Stimulated activated CD8-positive, alpha-beta memory T cell treated with anti-CD3 and anti-CD28 coated beads, Interleukin-15, amount 100 ng/mL, for 48 hours (primary cell): ENCODE measurements around the gene SLC35B3.
"Not testable (repeated sequence)": the region's sequence is repeated elsewhere in the genome, so short reads cannot be mapped to it uniquely, and the experiment has no call there.

Experiments
- DNase-seq, 2 donors: peaks; one replicate each; pipeline ENCODE4 v3.0.0-alpha.2; 2020; ENCODE audit warnings: low read depth in 2 of 2

SLC35B3 gene

DNA sequence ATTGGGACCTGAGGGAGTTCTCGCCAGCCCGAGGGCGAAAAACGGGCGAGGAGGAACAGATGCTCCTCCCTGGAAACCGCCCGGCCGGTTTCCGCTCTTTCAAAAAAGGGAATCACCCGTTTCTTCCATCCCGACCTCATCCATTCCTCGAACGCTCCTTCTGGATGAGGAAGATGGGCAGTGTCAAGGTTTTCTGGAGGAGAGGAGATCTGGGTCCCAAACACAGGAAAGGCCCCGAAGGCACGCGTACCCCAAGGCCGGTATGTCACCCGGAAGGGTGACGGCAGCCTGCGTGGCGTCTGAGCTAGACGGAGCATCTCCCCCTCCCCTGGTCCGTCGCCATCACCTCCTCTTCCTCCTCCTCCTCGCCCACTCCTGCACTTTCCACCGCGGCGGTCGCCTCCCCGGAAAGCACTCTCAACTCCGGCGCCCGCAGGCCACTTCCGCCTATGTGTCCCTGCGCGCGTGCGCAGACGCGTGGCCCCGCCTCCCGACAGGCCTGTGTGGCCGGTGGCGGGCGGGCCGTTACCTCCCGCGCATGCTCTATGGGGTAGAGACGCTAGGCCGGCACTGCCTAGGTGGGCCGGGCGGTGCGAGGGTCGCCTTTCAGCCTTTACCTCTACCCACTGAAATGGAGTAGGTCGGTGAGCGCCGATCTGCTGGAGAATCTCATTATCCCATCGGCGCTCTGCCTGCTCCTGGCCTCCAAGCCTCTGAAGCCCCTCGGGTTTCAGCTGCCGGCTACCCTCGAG lies at the start of gene SLC35B3:
TSS of gene SLC35B3 (minus strand) at position 453 of the 752 bp plus-strand sequence.
- peak; percentile 97 to 98 for DNase-seq

DNA sequence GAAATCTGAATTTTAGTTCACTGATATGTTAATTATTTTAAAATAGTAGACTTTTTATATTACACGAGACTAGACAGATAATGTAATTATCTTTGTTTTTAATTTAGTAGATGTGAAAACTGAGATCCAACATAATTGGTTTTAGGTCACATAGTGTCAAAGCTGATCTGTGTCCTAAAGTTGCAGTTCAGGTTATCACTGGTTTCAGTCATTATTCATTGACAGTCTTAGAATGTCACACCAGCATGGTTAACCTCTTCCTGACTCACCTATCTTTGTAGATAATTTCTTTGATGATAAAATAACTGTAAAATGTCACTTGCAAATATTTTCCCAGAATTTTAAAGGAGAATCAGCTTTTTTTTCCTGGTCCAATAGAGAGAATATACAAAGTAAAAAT lies 48.3 kb upstream of the SLC35B3 start:
- DNase-seq = no peak

DNA sequence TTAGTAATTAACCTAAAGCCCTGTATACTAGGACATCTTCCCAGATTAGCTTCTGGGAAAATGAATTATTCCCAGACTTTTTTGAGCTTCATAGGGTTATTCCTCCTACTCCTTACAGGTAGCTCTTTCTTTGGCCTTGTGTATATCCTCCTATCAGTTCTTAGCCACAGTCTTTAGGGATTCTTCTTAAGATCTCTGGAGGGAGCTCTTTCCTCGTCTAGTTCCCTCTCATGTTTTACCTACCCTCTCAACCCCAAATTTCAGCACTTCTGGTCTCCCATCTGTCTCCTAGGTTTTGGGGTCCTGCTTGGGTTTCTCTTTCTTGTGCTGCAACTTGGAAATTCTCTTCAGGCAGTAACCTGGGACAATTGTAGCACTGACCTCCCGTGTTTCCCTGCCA lies 46.4 kb upstream of the SLC35B3 start:
- no peak for DNase-seq

DNA sequence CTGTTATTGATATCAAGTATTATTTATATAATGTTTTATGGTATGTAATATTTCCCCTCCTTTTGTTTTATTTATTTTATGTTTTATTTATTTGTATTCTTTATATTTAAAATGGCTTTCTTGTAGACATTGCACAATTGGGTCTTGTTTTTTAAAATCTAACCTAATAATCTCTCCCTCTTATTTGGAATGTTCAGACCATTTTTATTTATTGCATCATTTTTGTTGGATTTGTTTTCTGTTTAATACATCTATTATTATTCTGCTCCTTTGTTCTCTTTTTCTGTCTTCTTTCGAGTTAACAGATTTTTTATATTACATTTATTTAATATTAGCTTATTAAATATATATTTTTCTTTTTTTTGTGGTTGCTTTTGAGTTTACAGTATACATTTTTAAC lies 43.1 kb upstream of the SLC35B3 start:
- DNase-seq = no peak

DNA sequence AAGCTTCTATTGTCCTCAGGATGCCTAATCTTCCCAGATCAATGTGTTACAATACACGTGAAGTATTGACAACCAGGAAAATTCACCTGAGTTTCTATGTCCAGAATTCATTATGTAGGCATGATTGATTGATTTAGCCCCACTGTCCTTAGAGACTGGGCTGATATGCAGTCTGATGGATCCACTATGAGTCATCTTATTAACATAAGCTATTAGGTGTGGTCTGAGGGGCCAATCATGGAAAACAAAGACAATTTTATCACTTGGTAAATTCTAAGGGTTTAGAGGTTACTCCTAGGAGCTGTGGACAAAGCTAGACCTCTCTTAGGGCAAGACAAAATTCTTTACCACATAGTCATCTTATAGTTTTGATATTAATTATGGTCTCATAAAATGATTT lies 41.3 kb upstream of the SLC35B3 start:
- DNase-seq = no peak

DNA sequence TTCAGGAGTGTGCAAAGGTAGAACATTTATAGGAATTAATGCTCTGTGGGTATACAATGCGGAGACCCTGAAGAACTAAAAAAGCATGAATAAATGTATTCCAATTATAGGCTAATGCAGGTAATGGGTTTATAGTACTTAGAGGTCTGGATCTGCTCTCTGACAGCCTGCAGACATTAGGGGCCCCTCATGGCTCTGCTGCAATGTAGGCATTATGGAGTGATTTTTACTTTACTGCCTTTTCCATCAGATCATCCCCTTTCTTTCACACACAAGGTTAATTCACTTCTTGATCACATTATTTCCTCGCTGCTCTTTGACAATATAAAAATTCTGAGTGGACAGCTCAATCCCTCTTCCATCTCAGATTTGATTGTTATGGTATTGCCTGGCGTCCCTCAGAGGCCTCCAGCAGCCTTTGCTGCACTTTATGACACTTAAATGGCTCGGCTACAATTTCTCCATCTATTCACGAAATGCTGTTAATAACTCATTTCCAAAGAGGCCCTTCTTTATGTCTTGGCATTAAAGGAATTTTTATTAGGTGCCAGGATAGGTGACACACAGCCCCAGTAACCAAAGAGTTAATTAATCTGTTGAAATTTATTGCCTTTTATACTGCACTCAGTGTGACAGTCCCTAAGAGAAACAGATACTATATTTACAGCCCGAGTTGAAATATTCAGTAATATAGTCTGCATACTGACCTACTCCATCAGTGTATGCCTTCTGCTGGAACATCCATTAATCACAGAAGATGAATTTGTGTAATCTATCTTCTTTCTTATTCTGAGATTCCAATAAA lies 33.4 kb upstream of the SLC35B3 start:
- no peak for DNase-seq

DNA sequence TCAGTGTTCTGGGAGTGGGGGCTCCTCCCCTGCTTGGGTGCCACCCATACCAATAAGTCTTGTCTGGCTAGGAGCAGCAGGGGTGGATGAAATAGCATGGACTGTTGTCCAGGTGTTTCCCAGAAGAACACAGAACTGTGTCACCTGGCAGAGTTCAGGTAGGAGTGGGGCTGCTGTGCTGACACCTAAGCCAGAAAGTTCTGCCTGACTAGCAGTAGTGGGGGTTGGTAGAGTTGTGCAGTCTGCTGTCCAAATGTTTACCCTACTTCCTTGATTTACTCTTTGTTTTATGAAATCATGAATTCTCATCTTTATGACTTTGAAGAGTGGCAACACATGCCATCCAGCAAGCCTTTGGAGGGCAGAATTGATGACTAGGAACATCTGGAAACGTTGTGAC lies 27.3 kb upstream of the SLC35B3 start:
- no peak for DNase-seq

DNA sequence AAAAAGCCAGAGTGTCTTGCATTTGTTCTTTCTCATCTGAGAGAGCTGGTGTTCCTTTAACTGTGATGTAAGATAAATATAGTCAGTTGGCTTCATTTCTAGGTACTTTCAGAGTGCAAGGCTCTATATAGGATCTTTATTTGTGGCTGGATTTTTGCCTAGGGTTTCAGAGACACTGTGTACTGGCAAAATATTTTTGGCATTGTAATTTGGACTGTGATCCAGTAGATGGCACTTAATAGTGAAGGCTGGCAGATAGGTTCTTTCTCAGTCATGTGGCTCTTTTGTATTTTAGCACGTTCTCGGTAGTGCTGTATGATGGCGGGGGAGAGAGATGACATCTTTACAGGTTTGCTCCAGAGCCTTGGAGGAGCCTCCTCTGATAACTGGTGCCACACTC lies 26.8 kb upstream of the SLC35B3 start:
- DNase-seq = no peak

DNA sequence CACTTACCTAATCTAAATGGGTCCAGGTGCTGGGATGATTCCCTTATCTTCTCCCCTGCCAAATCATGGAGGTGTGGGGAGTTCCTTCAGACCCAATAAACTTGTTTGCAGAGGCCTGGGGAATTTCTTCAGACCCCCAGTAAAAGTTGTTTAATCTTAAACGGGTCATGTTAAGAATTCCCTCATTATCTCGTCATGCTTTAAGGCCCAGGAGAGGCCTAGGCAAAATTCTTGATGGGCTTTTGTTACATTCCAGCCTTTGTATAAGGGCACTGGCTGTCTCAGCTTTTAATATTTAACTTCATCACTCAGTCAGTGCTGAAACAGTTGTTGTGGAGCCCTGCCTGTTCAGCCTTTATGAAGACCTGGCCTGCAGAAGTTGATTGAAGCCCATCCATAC lies 11.0 kb upstream of the SLC35B3 start:
- no peak for DNase-seq

DNA sequence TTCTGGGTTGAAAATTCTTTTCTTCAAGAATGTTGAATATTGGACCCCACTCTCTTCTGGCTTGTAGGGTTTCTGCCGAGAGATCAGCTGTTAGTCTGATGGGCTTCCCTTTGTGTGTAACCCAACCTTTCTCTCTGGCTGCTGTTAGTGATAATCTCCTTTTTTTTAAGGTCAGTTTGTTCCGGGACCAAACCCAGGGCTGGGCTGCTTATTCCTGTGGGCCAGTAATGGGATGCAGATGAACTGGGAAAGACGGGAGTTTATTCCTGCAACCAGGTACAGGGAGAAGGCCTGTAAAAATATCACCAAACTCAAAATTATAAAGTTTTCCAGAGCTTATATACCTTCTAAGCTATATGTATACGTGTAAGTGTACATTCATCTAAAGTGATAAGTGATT lies 10.6 kb upstream of the SLC35B3 start:
- DNase-seq = not testable (repeated sequence)

DNA sequence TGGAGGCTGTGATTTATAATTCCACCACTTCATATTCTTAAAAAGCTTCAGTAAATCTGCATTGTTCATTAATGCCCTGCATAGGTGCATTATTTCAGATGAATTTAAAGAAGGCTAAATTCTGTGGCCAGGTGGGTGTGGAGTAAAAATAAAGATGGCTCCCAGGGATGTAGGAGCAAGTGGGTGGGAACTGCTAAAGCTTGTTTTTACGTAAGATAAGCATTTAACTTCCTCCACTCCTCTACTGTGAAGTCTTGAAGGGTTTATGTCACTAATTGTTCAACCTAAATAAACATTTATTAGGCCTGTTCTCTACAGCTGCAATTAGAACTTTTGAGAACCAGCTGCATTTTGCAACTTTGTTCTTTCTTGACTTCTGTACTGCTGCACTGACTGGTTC lies 6.8 kb upstream of the SLC35B3 start:
- no peak for DNase-seq

DNA sequence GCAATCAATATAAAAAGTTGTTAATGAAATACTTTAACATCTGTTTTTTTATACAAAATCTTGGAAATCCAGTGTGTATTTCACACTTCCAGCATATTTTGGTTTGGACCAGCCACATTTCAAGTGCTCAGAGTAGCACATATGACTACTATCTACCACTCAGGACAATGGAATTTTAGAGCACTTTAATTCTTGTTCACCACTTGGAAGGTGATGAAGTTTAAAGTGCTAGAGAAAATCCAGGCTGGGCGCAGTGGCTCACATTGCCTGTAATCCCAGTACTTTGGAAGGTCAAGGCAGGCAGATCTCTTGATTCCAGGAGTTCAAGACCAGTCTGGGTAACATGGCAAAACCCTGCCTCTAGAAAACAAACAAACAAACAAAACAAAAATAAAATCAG lies 6.1 kb upstream of the SLC35B3 start:
- no peak for DNase-seq

DNA sequence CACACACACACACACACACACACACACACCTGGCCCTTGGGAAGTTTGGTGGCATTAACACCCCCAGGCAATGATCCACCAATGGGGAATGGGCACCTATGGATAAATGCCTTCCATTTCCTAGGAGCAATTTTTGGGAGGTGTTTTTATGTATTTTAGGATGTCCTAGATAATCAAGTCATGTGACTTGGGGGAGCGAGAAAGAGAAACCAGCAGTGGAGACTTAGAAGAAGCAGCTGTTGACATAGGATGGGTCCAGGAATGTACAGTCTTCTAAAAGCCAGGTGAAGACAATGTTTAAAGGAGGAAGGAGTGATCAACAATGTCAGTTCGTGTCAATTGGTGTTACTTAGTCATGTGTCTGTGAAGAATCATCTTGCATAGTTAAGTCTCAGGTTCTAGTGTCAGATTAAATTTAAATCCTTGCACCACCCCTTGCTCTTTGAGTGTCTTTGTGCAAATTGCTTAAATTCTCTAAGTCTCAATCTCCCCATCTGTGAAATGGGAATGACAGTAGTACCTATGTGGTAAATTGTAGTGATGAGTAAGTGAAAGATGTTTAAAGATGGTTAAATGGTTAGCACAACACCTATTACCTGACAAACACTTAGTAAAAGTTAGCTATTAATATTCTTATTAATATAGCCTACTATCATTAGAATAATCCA lies 4.4 kb upstream of the SLC35B3 start:
- DNase-seq = no peak

DNA sequence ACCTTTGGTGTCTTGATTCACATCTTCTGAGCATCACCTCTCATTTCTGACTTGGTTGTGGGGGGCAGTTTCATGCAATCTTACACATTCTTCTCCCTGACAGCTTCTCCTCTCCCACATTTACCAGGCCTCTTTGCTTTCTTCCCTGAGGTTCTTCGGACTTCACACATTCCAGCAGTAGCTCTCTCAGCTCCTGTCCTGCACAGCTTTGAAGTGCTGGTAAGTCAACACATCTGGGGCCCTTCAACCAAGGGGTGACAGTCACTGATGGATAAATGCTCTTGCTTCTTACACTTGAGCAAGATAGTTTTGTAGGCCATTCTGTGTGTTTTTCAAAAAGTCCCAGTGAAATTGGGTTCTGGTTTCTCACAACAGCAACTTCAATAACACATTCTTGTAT lies 2.5 kb upstream of the SLC35B3 start:
- no peak for DNase-seq

DNA sequence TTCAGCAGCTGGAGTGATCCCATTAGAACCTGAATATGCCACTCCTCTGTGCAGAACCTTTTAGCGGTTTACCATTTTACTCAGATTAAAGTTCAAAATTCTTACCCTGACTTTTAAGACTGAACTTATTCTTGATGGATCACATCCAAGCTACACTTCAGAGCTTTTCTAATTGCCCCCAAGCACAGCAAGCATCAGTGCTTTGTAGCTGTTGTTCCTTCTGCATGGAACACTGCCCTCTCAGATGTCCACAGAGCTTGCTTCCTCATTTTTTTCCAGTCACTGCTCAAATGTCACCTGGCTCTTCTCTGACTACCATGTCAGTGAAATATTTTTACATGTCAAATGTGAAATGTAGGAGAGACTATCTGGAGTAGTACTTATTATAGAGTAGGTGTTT lies 1.6 kb upstream of the SLC35B3 start:
- DNase-seq = no peak

DNA sequence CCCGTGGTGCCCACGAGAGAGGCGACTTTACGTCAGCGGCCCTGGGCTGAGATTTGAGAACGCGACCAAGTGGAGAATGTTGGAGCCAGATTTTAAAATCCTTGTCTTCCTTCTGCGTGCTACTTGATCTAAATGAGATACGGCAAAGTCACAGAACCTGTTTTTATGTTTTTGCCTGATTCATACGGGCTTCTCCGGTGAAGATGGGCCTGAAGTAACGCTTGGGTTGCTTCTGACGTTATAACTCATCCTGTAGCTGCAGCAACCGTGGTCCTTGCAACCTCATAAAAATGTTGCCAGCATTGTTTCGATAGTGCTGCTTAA lies 462 bp upstream of the SLC35B3 start:
- no peak for DNase-seq

DNA sequence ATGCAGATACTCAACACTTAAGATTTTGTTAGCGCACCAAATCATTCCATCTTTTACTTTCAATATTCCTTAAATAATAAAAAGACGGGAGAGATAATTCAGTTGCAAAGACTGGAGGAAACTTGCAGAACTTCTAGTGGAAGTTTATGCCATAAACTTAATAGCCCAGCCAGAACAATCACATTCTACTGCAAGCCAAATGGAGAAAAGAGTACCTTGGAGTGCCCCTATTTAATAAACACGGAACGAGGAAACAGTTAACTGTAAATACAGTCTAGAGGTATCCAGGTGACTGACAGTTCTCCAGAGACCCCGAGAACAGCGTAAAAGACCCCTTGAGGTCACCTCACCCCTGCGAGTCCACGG lies 635 bp downstream of the SLC35B3 start:
- no peak for DNase-seq

DNA sequence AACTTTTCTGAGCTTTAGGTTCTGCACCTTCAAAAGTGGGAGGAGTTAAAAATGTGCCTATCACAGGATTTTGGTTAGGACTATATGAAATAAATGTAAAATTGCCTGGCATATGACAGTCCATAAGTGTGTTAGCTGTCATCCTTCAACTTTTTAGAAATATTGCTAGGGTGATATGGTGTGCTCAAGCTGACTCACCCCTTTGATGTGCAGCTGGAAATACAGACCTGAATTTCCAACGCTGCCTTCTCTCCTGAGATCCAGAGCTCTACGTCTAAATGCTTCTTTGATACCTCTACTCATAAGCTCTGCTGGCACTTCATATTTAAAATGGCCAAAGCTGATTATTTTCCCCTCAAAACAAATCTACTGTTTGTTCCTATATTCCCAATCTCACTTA lies 2.7 kb downstream of the SLC35B3 start:
- no peak for DNase-seq

DNA sequence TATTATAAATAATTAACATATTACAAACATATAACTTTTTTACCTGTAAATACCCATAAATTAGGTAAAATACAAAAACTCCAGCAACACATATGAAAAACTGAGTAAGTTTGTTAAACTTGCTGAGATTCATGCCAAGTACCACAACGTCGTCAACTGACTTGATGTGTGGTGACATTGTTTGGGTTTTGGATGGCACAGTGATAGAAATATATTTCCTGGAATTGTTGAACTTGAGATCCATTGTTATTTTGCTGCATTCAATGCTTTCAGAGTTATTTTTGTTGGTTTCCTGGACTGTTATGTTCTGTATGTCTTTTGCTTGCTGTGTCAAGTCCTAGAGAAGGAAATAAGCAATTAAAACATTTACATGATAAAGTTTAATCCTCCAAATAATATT lies 5.5 kb downstream of the SLC35B3 start:
- no peak for DNase-seq

DNA sequence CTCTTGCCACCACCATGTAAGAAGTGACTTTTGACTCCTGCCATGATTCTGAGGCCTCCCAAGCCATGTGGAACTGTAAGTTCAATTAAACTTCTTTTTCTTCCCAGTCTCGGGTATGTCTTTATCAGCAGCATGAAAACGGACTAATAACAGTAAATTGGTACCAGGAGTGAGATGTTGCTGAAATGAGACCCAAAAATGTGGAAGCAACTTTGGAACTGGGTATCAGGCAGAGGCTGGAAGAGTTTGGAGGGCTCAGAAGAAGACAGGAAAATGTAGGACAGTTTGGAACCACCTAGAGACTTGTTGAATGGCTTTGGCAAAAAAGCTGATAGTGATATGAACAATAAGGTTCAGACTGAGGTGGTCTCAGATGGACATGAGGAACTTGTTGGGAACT lies 8.8 kb downstream of the SLC35B3 start:
- not testable (repeated sequence) for DNase-seq

DNA sequence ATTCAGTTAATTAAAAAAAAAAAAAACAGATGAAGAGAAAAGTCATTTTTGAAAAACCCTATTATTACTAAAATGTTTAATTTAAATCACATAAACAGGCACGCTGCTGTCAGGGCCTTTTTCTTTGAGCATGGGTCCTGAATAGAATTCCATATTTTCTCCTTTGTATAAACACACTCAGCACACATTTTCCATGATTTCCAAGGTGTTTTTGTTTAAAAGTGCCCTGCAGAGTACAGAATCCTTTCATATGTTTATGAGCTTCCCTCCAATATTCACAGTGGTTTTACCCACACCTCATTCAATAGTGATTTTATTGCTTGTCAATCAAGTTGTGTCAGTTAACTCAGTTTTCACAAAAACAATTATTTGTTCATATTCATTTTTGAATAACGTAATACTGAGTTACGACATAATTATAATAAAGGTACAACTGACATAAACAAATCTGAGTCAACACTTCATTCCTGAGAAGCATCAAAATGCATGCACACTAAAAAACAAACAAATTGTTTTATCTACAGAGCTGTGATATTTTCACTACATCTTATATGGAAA lies 15.2 kb downstream of the SLC35B3 start:
- no peak for DNase-seq

DNA sequence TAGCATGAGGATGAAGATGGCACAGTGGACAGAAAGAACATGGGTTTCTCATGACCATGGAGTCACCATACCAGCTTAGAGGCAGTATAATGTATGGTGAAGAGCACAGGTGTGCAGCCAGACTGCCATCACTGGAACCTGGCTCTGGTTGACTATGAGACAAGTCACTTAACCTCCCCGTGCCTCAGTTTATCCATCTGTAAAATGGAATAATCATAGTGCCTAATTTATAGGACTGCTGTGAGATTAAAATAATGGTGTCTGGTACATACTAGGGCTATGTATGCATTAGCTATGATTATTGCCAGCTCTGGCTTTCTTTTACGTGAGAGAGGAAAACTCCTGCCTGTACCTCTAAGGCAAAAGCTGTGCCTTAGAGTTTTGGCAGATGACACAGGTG lies 19.4 kb downstream of the SLC35B3 start:
- DNase-seq = no peak

DNA sequence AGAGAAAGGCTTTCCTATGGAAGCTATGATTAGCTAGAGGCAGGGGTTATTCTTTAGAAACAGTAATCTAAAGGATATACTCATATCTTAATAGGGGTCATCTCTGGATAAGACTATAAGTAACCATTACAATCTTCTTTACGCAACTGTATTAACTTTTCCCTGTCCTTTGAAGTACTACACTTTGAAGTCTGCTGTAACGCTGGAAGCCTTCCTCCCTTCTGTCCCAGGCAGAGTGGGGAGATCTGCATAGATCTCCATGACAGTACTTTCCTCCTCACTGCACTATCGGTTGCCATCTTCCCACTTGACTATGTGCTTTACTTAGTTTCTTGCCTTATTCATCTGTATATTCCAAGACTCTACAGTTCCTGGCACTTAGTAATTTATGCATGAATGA lies 20.1 kb downstream of the SLC35B3 start:
- DNase-seq = no peak
